Measurements from ENCODE around the gene UBE2E2. TPM values are rescaled to one million over a fixed set of nuclear protein-coding genes. Genes with fewer than 3 reads are reported as not detected.

Gene UBE2E2
- total RNA-seq, 1 experiment from 2014 or later = 38.6 TPM

DNA sequence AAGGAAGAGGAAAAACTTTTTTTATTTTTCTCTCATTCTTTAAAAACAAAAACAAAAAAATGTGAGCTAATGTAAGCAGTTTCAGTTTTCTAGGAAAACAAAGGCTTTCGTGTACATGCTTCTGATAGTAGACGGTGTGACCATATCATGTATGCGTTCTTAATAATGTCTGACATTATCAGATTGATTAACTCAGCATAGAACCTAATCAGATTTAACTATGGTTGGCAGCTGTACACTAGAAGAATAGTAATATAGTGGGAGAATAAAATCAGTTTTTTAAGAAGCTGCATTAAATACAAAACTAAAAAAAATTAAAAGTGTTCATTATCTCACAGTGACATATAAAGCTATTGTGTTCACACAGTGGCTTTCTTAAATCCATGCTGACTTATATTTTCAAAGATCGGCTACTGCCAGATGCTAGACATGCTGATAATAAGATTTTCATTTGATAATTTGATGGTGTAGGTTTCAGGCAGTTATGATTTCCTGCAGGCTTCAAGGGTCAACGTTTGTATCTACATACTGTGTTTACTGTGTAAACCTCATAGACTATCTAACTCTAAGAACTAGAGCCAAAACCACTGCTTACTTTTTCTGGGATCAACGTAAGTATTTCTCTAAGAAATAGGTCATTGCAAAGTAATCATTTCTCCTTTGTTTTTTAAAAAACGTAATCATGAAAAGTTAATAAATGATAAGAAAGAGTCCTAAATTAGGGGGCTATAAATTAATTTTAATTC, 74.0 kb downstream of the UBE2E2 start:
- Histone ChIP-seq H4K8ac (replicated peaks; ENCODE audit: insufficient read length, low read depth, low read length) (no peak overlapping the region), H2AFZ (ENCODE audit: low read length) (no peak overlapping the region), H3K27me3 (ENCODE audit: insufficient read depth, low read length) (no peaks in the 10 kb centered on the region), H2BK20ac (ENCODE audit: low read depth, low read length, poor library complexity, severe bottlenecking) (no peak overlapping the region), H3K4me1 (ENCODE audit: insufficient read depth, low read length) (no peaks in the 10 kb centered on the region; the same call in 1 of the 2 replicates), H3K9me3 (ENCODE audit: control insufficient read depth, low read depth, low read length) (no peaks in the 10 kb centered on the region), H3K4me2 (ENCODE audit: insufficient read depth, insufficient read length, low read length) (no peak overlapping the region), H2BK5ac (ENCODE audit: insufficient read length, low read length) (no peak overlapping the region), H3K79me2 (ENCODE audit: insufficient read depth, low read length) (no peaks in the 10 kb centered on the region; the same call in 1 of the 2 replicates), H3T11ph (ENCODE audit: low read length) (no peak overlapping the region), H4K5ac (ENCODE audit: insufficient read length, low read depth, low read length) (no peak overlapping the region), H4K20me1 (ENCODE audit: control insufficient read depth, insufficient read depth, insufficient read length) (no peaks in the 10 kb centered on the region), H3K27ac (ENCODE audit: insufficient read length, low read depth, low read length) (no peak overlapping the region), H3K56ac (ENCODE audit: insufficient read length, low read depth, low read length) (no peak overlapping the region), H3K4ac (ENCODE audit: low read depth, low read length) (no peak overlapping the region), H3K14ac (ENCODE audit: insufficient read depth, low read length) (no peak overlapping the region), H2BK120ac (ENCODE audit: low read depth, low read length, poor library complexity, severe bottlenecking) (no peak overlapping the region), H3K9ac (ENCODE audit: extremely low read depth, insufficient read length, low read length) (no peak overlapping the region), H3K18ac (ENCODE audit: insufficient read length, low read depth, low read length) (no peak overlapping the region), H2BK12ac (ENCODE audit: insufficient read length, low read depth, low read length) (no peak overlapping the region), H3K23me2 (ENCODE audit: insufficient read length, low read depth, low read length, poor library complexity, severe bottlenecking) (no peaks in the 10 kb centered on the region), H2AK5ac (ENCODE audit: insufficient read length, low read length) (no peak overlapping the region), H3K79me1 (ENCODE audit: insufficient read depth, low read depth, low read length, poor library complexity, severe bottlenecking) (no peaks in the 10 kb centered on the region), H3K23ac (ENCODE audit: insufficient read length, low read depth, low read length) (no peak overlapping the region), H4K91ac (ENCODE audit: insufficient read length, low read depth, low read length) (no peak overlapping the region), H2BK15ac (ENCODE audit: low read depth, low read length) (no peak overlapping the region)
- no peak for TF ChIP-seq CTCF (conservative IDR thresholded peaks at IDR 0.05)
- H3K27me3 Mint-ChIP-seq (ENCODE audit: low read depth) = no peaks in the 10 kb centered on the region
- peaks cover 8 to 9% of the 10 kb centered on the region in 2 experiments; a peak in 4 of 5 replicates for H3K9me3 Mint-ChIP-seq
- no peak overlapping the region for H3K27ac Mint-ChIP-seq
- peaks cover 4 to 19% of the 10 kb centered on the region in 2 experiments for H3K4me1 Mint-ChIP-seq
- peaks cover 7 to 9% (median 8%) of the 10 kb centered on the region in 3 experiments; a peak in 6 of 7 replicates for H3K36me3 Mint-ChIP-seq (ENCODE audit: insufficient read depth in 1 of 3, low read depth in 3 of 3)
- DNase-seq = no peak
- WGBS (ENCODE audit: extremely low coverage, insufficient read length, low lambda C conversion rate) = no CpG with 5 or more reads among the region's 7 CpGs
- no peak overlapping the region for H3K4me3 Mint-ChIP-seq

Data from H9 (cell line).